PC-9 (cell line): ENCODE measurements around the gene GATD1.

Experiments used
- CTCF ChIP-seq: fragments of 200-600 bp; sonication (generic); conservative IDR thresholded peaks from 2 replicates; pipeline ENCODE4 v1.6.1; 2017; ENCODE audit warnings: mixed run types, antibody characterized with exemption, mild to moderate bottlenecking, moderate library complexity
- EZH2 ChIP-seq: fragments of 200-600 bp; sonication (generic); IDR thresholded peaks from 2 replicates; pipeline ENCODE4 v1.8.0; 2017; ENCODE audit warnings: antibody characterized with exemption, low read depth

- no peak for TF ChIP-seq CTCF
- TF ChIP-seq EZH2, result no peak
These were observed 17.1 kb downstream of the GATD1 start for GRCh38 chr11:760236-760635.
